GM12874 (cell line): ENCODE results near the gene DNTT.

Experiments
- CTCF ChIP-seq: IDR thresholded peaks from 2 replicates; pipeline ENCODE4 v1.5.1; 2011; ENCODE audit warnings: low read depth, mild to moderate bottlenecking, control low read depth, low read length, moderate library complexity; ENCODE audit not compliant: insufficient read depth

DNTT gene

GRCh38 chr10:96304230-96304629 lies at the start of gene DNTT:
Gene DNTT (plus strand): TSS chr10:96304434. CDS start chr10:96304498, 64 bp downstream.
- TF ChIP-seq CTCF, result no peak

- TF ChIP-seq CTCF, result no peak
Observed at GRCh38 chr10:96254976-96255375, 49.3 kb upstream of the DNTT start.

- TF ChIP-seq CTCF, result no peak
Observed at GRCh38 chr10:96255549-96256333, 48.5 kb upstream of the DNTT start.

DNA sequence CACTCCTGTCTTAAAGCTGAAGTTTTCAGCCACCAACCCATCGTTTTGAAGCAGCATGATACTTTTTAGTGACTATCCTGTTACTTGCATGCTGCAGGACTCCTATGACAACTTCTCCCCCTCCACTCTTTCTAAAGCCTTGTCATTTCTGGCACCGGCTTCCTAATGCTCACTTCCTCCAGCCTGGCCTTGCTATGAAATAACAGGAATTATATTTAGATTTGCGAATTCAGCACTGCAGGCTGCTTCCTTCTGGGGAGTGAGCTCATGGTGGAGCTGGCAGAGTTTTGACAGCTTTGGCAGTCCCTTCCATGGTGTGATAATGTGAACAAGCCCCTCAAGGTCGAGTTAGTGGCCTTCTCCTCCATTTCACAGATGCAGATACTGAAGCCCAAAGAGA lies 46.3 kb upstream of the DNTT start:
- no peak for TF ChIP-seq CTCF

- no peak for TF ChIP-seq CTCF
Observed at GRCh38 chr10:96259150-96259549, 45.1 kb upstream of the DNTT start.

DNA sequence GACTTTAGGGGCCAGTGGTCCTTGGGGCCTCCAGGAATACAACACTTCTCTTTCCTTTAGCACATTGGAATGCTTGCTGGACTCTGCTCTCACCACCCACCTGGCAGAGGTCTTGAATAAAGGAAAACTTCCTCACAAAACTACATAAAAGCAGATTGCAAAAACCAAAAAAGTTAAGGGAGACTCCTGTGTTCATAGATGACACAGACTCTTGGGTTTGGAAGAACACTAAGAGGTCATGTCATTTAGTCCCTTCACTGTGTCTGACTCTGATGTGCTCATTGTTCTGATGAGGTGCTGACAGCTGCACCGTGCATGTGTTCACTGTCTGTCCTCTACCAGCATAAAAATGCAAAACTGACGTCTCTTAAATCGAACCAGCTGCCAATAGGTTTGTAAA lies 44.2 kb upstream of the DNTT start:
- no peak for TF ChIP-seq CTCF

GRCh38 chr10:96261132-96261531 lies 43.1 kb upstream of the DNTT start:
- no peak for TF ChIP-seq CTCF
